ENCODE data around the gene SLC8A3.

The SLC8A3 gene

GRCh38 chr14:70171726-70172125 lies 17.0 kb downstream of the SLC8A3 start:
- no peak for DNase-seq

- no peak for DNase-seq
These were observed 17.8 kb downstream of the SLC8A3 start for GRCh38 chr14:70170976-70171375.

GRCh38 chr14:70168406-70168805 lies 20.3 kb downstream of the SLC8A3 start:
- no peak for DNase-seq

- no peak for DNase-seq
These were observed 22.1 kb downstream of the SLC8A3 start for GRCh38 chr14:70166530-70167203.

GRCh38 chr14:70162358-70162757 lies 26.4 kb downstream of the SLC8A3 start:
- no peak for DNase-seq

GRCh38 chr14:70156592-70156991 lies 32.2 kb downstream of the SLC8A3 start:
- DNase-seq: no peak

GRCh38 chr14:70152704-70153103 lies 36.0 kb downstream of the SLC8A3 start:
- no peak for DNase-seq

- DNase-seq: no peak
These were observed 36.7 kb downstream of the SLC8A3 start for GRCh38 chr14:70152081-70152480.

- DNase-seq: no peak
These were observed 39.1 kb downstream of the SLC8A3 start for GRCh38 chr14:70149596-70150165.

GRCh38 chr14:70148911-70149595 lies 39.7 kb downstream of the SLC8A3 start:
- no peak for DNase-seq

- no peak for DNase-seq
These were observed 40.4 kb downstream of the SLC8A3 start for GRCh38 chr14:70148351-70148750.

GRCh38 chr14:70144046-70144445 lies 44.7 kb downstream of the SLC8A3 start:
- no peak for DNase-seq

GRCh38 chr14:70143306-70143705 lies 45.4 kb downstream of the SLC8A3 start:
- no peak for DNase-seq

- DNase-seq: no peak
These were observed 48.1 kb downstream of the SLC8A3 start for GRCh38 chr14:70140614-70141013.

- DNase-seq: no peak
These were observed 49.4 kb downstream of the SLC8A3 start for GRCh38 chr14:70139384-70139783.

GRCh38 chr14:70137788-70138187 lies 51.0 kb downstream of the SLC8A3 start:
- DNase-seq: no peak

GRCh38 chr14:70133461-70133860 lies 55.3 kb downstream of the SLC8A3 start:
- DNase-seq: no peak

GRCh38 chr14:70130482-70130881 lies 58.3 kb downstream of the SLC8A3 start:
- DNase-seq: peak; percentile 70 to 88

- no peak for DNase-seq
These were observed 61.6 kb downstream of the SLC8A3 start for GRCh38 chr14:70127186-70127585.

GRCh38 chr14:70123796-70124195 lies 65.0 kb downstream of the SLC8A3 start:
- DNase-seq: no peak

GRCh38 chr14:70121521-70121920 lies 67.2 kb downstream of the SLC8A3 start:
- DNase-seq: no peak

- DNase-seq: no peak
These were observed 70.7 kb downstream of the SLC8A3 start for GRCh38 chr14:70118064-70118463.

GRCh38 chr14:70116278-70116677 lies 72.5 kb downstream of the SLC8A3 start:
- DNase-seq: no peak

GRCh38 chr14:70114621-70115156 lies 74.1 kb downstream of the SLC8A3 start:
- peak; percentile 25 to 35 for DNase-seq

Measured in NCI-H187 (cell line).